Activated naive CD8-positive, alpha-beta T cell treated with anti-CD3 and anti-CD28 coated beads, Interleukin-2, amount 10 ng/mL, durations not matched to agents 7 days and 5 days (primary cell): ENCODE results near the gene MRPL23. TPM values are rescaled to one million over a fixed set of nuclear protein-coding genes. Genes with fewer than 3 reads are reported as not detected.
A peak's percentile ranks its signal among the peaks of the same experiment; 100 is the strongest.

Experiments
- ATAC-seq: fragments of 150-1000 bp; cut with Tn5 transposase; one replicate; pipeline ENCODE4 v1.10.0; 2021; ENCODE audit warnings: low read depth, moderate library complexity
- POLR2A ChIA-PET: fragments of 350-600 bp; sonication (Branson Sonifier 250); formaldehyde crosslinking; loops from one replicate; lab custom pipeline; 2021; ENCODE audit warnings: antibody characterized with exemption; lab: Charles Lee
- DNase-seq: peaks from one replicate; pipeline ENCODE4 v3.0.0; 2021
- H3K27ac Mint-ChIP-seq: one replicate; pipeline ENCODE4 v1.8.0; 2022; ENCODE audit warnings: mild to moderate bottlenecking, mixed read lengths
- H3K27me3 Mint-ChIP-seq: one replicate; pipeline ENCODE4 v1.8.0; 2022; ENCODE audit warnings: mild to moderate bottlenecking, moderate library complexity, mixed read lengths
- H3K36me3 Mint-ChIP-seq: one replicate; pipeline ENCODE4 v1.8.0; 2021; ENCODE audit warnings: mild to moderate bottlenecking, mixed read lengths
- H3K4me1 Mint-ChIP-seq: one replicate; pipeline ENCODE4 v1.8.0; 2021; ENCODE audit warnings: mixed read lengths
- H3K4me3 Mint-ChIP-seq: one replicate; pipeline ENCODE4 v1.8.0; 2022; ENCODE audit warnings: mild to moderate bottlenecking, moderate library complexity, mixed read lengths
- H3K9me3 Mint-ChIP-seq: one replicate; pipeline ENCODE4 v1.8.0; 2021; ENCODE audit warnings: mixed read lengths
- total RNA-seq, 2 experiments: library from RNA; stranded (reverse); gene quantifications; one replicate each; pipeline ENCODE4 v1.2.3, GENCODE V29; 2021

The MRPL23 gene
- total RNA-seq, 2 experiments from 2014 or later: 76.2 to 77.7 TPM

DNA sequence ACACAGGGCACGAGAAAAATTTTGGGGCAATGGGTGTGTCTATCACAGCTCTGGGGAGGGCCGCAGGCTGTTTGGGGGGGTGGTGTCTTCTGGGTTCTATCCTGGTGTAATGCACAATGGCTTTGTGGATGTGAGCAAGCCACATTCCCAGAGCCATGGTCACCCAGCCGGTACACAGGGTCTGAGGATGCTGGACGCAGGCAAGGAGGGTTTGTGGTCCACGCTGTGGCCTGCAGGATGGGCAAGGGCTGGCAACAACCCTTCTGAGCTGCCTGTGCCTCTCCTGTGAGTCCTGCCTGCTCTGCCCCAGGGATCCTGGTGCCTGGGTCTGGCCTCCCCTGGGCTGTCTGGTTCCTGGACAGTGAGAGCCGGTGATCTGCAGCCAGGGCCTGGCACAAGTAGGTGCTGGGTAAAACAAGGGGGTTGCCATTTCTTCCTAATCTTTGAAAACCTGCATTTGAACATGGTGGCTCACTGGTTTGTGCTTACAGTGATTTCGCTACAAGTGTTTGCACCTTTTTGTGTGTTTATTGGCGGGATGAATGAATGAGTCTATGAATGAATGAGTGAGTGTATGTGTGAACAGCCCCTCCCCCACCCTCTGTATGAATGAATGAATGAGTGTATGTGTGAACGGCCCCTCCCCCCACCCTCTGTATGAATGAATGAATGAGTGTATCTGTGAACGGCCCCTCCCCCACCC, 4.4 kb upstream of the MRPL23 start:
- no peak for ATAC-seq
- DNase-seq: peak; percentile 21
- H3K9me3 Mint-ChIP-seq: no peaks in the 10 kb centered on the region
- no peaks in the 10 kb centered on the region for H3K36me3 Mint-ChIP-seq
- no peaks in the 10 kb centered on the region for H3K27me3 Mint-ChIP-seq
- peaks cover 5% of the 10 kb centered on the region for H3K4me1 Mint-ChIP-seq
- H3K4me3 Mint-ChIP-seq: no peak overlapping the region
- H3K27ac Mint-ChIP-seq: no peak overlapping the region
- POLR2A ChIA-PET: no interaction called here

GRCh38 chr11:1943576-1943975, 3.6 kb upstream of the MRPL23 start:
- Mint-ChIP-seq H3K4me1 (peaks cover 5% of the 10 kb centered on the region), H3K27me3 (no peaks in the 10 kb centered on the region), H3K9me3 (no peaks in the 10 kb centered on the region), H3K36me3 (no peaks in the 10 kb centered on the region), H3K27ac (no peak overlapping the region), H3K4me3 (no peak overlapping the region)
- DNase-seq (peak; percentile 31), ATAC-seq (no peak)
- POLR2A ChIA-PET: no interaction called here

GRCh38 chr11:1943977-1944376, 3.2 kb upstream of the MRPL23 start:
- Mint-ChIP-seq H3K36me3 (no peaks in the 10 kb centered on the region), H3K4me1 (peaks cover 3% of the 10 kb centered on the region), H3K27ac (no peak overlapping the region), H3K4me3 (peak overlapping the region; percentile 22), H3K27me3 (no peaks in the 10 kb centered on the region), H3K9me3 (no peaks in the 10 kb centered on the region)
- DNase-seq (peak; percentile 27), ATAC-seq (no peak)
- POLR2A ChIA-PET: no interaction called here

DNA sequence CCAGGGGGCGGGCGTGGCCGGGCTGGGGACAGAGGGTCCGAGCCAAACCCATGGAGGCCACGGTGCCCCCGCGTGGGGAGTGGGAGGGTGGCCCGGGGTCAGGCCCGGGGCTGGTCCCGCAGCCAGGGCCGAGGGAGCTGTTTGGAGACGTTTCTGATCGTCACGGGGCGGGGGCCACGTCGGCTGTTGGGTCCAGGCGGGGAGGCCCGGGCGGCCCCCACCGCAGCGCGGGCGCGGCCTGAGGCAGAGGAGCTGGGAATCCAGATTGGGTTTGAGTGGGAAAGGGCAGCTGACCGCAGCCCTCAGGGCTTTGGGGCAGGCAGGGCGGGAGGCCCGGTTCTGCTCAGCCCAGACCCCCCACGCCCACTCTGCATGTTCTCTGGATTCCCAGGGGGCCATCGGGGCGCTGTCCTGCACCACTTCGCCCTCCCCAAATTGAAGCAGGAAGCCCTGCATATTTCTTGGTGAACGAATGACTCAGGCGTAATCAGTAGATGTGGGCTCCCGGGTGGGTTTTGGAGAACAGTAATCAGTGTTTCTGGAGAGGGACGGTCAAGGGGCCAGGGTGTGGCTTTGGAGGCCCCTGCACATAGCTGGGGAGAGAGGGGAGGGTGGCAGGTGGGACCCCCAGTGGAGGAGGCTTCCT, 583 bp downstream of the MRPL23 start:
- peak; percentile 34 for ATAC-seq
- DNase-seq: no peak
- Mint-ChIP-seq H3K27me3 (no peaks in the 10 kb centered on the region), H3K36me3 (no peaks in the 10 kb centered on the region), H3K4me3 (no peak overlapping the region), H3K27ac (no peak overlapping the region), H3K4me1 (no peaks in the 10 kb centered on the region), H3K9me3 (no peaks in the 10 kb centered on the region)
- POLR2A ChIA-PET: interaction anchor here (0.9 to 2.4 kb wide), 5 partner anchors 10 to 95 kb away, joined by 3 to 10 read pairs (median 5); partner anchors contain the start of gene LSP1

GRCh38 chr11:1948389-1948788, 1.3 kb downstream of the MRPL23 start:
- Mint-ChIP-seq H3K27ac (no peak overlapping the region), H3K9me3 (no peaks in the 10 kb centered on the region), H3K27me3 (no peaks in the 10 kb centered on the region), H3K4me1 (no peaks in the 10 kb centered on the region), H3K36me3 (no peaks in the 10 kb centered on the region), H3K4me3 (peak overlapping the region; percentile 47)
- POLR2A ChIA-PET: interaction anchor here (1.1 to 2.4 kb wide), 3 partner anchors 10 to 95 kb away, joined by 3 to 10 read pairs (median 6); partner anchors contain the start of gene LSP1
- DNase-seq (peak; percentile 21), ATAC-seq (no peak)

GRCh38 chr11:1949302-1949701, 2.2 kb downstream of the MRPL23 start:
- Mint-ChIP-seq H3K9me3 (no peaks in the 10 kb centered on the region), H3K27me3 (no peaks in the 10 kb centered on the region), H3K27ac (no peak overlapping the region), H3K4me3 (no peak overlapping the region), H3K4me1 (no peaks in the 10 kb centered on the region), H3K36me3 (no peaks in the 10 kb centered on the region)
- ATAC-seq: no peak
- POLR2A ChIA-PET: interaction anchor here (0.7 kb wide), 1 partner anchor 60 kb away, joined by 3 read pairs; no protein-coding TSS in a partner anchor
- DNase-seq: peak; percentile 10

- no peaks in the 10 kb centered on the region for H3K4me1 Mint-ChIP-seq
- no peak overlapping the region for H3K27ac Mint-ChIP-seq
- no peak overlapping the region for H3K4me3 Mint-ChIP-seq
- ATAC-seq: no peak
- no peaks in the 10 kb centered on the region for H3K36me3 Mint-ChIP-seq
- no peak for DNase-seq
- no peaks in the 10 kb centered on the region for H3K27me3 Mint-ChIP-seq
- POLR2A ChIA-PET: no interaction called here
- no peaks in the 10 kb centered on the region for H3K9me3 Mint-ChIP-seq
Observed at GRCh38 chr11:1949922-1950321, 2.8 kb downstream of the MRPL23 start.

- POLR2A ChIA-PET: no interaction called here
- H3K27ac Mint-ChIP-seq: no peak overlapping the region
Observed at GRCh38 chr11:1952806-1953482, 5.8 kb downstream of the MRPL23 start.

DNA sequence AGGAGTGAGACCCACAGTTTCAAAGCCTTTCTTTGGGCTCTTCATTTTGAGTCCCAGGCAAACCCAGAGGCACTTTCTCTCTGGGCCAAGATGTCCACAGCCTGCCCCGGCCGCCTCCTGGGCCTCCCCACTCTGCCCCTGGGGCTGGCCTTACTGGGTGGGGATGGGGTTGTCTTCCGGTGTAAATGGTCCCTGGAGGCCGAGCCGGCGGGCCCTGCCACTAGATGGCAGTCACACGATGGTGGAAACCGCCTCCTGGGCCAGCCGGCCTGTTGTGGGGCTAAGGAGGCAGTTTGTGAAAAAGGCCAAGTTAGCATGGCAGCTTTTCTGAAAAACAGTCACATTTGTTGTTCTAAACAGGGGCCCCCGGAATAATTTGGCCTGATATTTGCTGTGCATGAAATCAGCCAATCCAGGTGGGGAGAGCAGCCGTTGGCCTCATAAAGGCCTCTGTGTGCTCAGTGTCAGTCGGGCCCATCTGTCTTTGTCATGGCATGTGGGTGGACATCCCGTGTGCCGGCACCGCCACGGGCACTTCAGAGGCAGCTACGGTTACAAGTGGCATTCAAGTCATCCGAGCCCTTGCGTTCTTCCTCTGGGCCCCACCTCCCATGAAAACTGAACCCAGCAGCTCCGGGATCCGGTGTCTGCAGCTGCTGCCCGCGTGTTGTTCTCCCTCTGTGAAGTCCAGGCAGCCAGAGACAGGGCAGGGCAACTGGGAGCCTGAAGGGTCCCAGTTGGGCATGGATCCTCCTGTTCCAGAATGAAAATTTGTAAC, 6.5 kb downstream of the MRPL23 start:
- POLR2A ChIA-PET: no interaction called here
- H3K4me1 Mint-ChIP-seq: no peaks in the 10 kb centered on the region
- peak; percentile 46 for DNase-seq
- peak; percentile 69 for ATAC-seq
- H3K9me3 Mint-ChIP-seq: no peaks in the 10 kb centered on the region
- no peaks in the 10 kb centered on the region for H3K27me3 Mint-ChIP-seq
- H3K27ac Mint-ChIP-seq: no peak overlapping the region
- H3K4me3 Mint-ChIP-seq: no peak overlapping the region
- H3K36me3 Mint-ChIP-seq: no peaks in the 10 kb centered on the region

More at GRCh38 chr11:1952806-1953482, 5.8 kb downstream of the MRPL23 start:
- no peaks in the 10 kb centered on the region for H3K36me3 Mint-ChIP-seq
- ATAC-seq (no peak), DNase-seq (peak; percentile 12)
- no peaks in the 10 kb centered on the region for H3K4me1 Mint-ChIP-seq
- H3K9me3 Mint-ChIP-seq: no peaks in the 10 kb centered on the region
- H3K27me3 Mint-ChIP-seq: no peaks in the 10 kb centered on the region
- H3K4me3 Mint-ChIP-seq: no peak overlapping the region

DNA sequence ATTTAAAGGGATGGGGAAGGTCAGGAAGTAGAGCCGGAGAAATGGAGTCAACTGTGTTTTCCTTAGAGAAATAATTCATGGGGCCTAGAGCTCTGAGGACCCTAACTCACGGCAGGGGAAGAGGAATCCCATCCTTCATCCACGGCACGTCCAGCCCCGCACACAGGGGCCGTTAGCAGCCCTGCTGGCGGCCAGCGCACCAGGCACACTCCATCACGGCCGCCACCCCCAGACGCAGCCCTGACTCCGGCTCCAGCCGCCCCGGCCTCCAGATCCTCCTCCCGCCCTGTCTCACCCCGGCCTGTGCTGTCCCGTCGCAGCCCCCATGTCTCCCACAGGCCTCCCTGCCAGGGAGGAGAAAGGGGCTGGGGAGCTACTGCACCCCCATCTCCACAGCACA, 11.2 kb downstream of the MRPL23 start:
- H3K27ac Mint-ChIP-seq: no peak overlapping the region
- no peak overlapping the region for H3K4me3 Mint-ChIP-seq
- H3K36me3 Mint-ChIP-seq: no peaks in the 10 kb centered on the region
- POLR2A ChIA-PET: no interaction called here
- no peaks in the 10 kb centered on the region for H3K9me3 Mint-ChIP-seq
- DNase-seq (no peak), ATAC-seq (no peak)
- no peaks in the 10 kb centered on the region for H3K27me3 Mint-ChIP-seq
- no peaks in the 10 kb centered on the region for H3K4me1 Mint-ChIP-seq

DNA sequence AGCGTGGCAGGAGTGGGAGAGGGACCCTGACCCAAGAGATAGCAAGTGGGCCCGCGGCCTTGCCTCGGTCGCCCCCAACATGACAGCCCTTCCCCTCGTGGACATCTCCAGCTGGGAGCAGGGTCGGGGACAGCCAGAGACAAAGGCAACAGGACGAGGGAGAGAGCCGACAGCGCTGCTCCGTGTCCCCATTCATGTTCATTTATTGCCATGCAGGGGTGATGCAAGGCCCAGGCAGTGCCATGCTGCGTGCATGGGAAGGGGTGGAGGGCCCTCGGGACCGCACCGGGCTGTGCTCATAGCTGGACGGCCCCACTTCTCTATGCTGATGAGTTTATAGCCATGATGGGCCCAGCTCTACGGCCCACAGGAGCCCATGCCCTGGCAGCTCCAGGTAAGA, 12.7 kb downstream of the MRPL23 start:
- H3K4me3 Mint-ChIP-seq: no peak overlapping the region
- H3K27me3 Mint-ChIP-seq: no peaks in the 10 kb centered on the region
- H3K4me1 Mint-ChIP-seq: no peaks in the 10 kb centered on the region
- H3K9me3 Mint-ChIP-seq: no peaks in the 10 kb centered on the region
- H3K27ac Mint-ChIP-seq: no peak overlapping the region
- DNase-seq (peak; percentile 21), ATAC-seq (no peak)
- no peaks in the 10 kb centered on the region for H3K36me3 Mint-ChIP-seq
- POLR2A ChIA-PET: no interaction called here

DNA sequence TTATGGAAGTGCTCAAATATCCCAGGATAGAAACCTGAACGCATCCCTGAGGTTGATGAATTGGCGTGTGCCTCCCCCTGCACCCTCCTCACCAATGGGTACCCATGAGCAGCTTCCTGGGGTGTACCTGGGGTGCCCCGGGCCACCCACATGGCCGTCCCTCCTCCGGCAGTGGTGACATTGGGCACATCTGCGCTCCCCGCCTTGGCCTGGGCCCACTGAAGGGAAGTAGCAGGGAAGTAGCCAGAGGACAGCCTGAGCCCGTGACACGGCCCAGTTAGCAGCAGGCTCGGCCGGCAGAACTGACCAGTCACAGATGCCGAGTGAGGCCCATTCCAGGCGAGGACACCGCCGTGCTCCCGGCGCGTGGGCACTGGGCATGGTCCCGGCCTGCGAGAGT, 16.7 kb downstream of the MRPL23 start:
- ATAC-seq (no peak), DNase-seq (peak; percentile 2)
- H3K27me3 Mint-ChIP-seq: no peaks in the 10 kb centered on the region
- H3K4me1 Mint-ChIP-seq: no peaks in the 10 kb centered on the region
- H3K9me3 Mint-ChIP-seq: no peaks in the 10 kb centered on the region
- POLR2A ChIA-PET: no interaction called here
- no peaks in the 10 kb centered on the region for H3K36me3 Mint-ChIP-seq
- H3K4me3 Mint-ChIP-seq: no peak overlapping the region
- no peak overlapping the region for H3K27ac Mint-ChIP-seq

DNA sequence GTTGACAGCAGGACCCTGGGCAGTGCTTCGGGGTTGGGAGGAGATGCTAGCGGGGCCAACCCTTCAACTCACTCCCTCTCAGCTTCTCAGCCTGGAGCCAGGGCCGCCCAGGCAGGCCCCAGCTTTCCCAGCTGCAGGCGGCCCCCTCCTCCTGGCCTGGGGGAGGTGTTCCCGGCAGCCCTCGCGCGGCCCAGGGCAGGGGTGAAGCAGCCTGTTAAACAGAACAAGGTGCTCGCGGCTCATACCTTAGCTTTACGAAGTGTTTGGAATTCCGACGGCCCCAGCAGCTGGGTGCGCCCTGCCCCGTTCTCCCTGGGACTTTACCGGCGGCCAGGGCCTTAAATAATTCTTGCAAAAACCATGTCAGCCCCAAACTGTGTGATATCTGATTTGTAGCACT, 17.2 kb downstream of the MRPL23 start:
- no peak for DNase-seq
- Mint-ChIP-seq H3K27me3 (no peaks in the 10 kb centered on the region), H3K4me3 (no peak overlapping the region), H3K27ac (no peak overlapping the region), H3K9me3 (no peaks in the 10 kb centered on the region), H3K4me1 (no peaks in the 10 kb centered on the region), H3K36me3 (no peaks in the 10 kb centered on the region)
- POLR2A ChIA-PET: no interaction called here
- ATAC-seq: no peak
